Stromal cell of bone marrow (primary cell): ENCODE data around the gene MAP1LC3A.

Experiments used
- DNase-seq: peaks from one replicate; pipeline ENCODE4 v3.0.0-alpha.2; 2012; ENCODE audit warnings: low read depth

Gene MAP1LC3A

GRCh38 chr20:34529742-34530141 lies 28.8 kb upstream of the MAP1LC3A start:
- DNase-seq, result no peak

DNA sequence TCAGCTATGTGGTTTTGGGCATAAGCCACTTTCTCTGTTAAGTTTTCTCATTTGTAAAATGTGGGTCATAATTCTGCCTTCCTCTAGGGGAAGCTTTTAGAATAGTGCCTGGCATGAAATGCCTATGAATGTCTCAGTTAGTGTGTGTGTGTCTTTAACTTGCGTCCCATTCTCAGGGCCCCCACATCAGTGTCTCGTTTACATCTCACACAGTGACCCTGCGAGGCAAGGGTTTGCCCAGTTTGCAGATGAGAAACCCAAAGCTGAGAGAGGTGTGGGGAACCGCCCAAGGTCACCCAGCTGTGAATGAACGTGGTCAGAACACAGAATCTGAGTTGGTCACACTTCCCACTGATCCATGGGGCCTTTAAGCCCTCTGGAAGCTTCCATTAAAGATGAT lies 28.2 kb upstream of the MAP1LC3A start:
- DNase-seq, result no peak

GRCh38 chr20:34531608-34532265 lies 26.8 kb upstream of the MAP1LC3A start:
- DNase-seq, result no peak

- no peak for DNase-seq
Observed at GRCh38 chr20:34532320-34532719, 26.2 kb upstream of the MAP1LC3A start.

GRCh38 chr20:34532756-34533155 lies 25.8 kb upstream of the MAP1LC3A start:
- DNase-seq, result no peak

DNA sequence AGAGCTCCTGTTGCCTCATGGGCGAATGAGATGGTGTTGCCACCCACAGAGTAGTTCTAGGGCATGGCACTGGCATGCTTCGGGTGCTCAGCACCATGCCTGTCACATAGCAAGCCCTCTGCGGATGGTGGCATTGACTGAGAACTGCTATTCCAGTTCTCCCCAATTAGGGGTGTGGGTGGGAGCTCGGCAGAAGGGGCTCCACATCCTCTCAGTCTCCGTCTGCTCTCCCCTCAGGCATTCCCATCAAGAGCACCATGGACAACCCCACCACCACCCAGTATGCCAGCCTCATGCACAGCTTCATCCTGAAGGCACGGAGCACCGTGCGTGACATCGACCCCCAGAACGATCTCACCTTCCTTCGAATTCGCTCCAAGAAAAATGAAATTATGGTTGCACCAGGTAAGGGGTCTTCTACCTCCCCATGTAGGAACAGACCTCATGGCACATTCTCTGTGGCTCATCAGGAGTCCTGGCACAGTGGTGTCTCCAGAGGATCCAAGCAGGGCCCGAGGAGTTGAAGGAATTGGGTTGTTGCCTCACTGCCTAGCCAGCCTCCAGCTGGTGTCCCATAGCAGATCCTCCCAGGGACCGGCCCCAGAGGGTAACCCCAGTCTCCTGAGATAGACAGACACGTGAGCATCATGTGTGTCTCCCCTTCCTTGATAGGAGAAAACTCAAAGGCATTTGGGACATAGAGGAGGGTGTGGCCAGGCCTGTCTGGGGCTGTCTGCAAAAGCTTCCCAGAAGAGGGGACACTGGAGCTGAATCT lies 23.9 kb upstream of the MAP1LC3A start:
- no peak for DNase-seq

- DNase-seq, result no peak
Observed at GRCh38 chr20:34535301-34535840, 23.1 kb upstream of the MAP1LC3A start.

GRCh38 chr20:34535857-34536256 lies 22.7 kb upstream of the MAP1LC3A start:
- DNase-seq, result no peak

DNA sequence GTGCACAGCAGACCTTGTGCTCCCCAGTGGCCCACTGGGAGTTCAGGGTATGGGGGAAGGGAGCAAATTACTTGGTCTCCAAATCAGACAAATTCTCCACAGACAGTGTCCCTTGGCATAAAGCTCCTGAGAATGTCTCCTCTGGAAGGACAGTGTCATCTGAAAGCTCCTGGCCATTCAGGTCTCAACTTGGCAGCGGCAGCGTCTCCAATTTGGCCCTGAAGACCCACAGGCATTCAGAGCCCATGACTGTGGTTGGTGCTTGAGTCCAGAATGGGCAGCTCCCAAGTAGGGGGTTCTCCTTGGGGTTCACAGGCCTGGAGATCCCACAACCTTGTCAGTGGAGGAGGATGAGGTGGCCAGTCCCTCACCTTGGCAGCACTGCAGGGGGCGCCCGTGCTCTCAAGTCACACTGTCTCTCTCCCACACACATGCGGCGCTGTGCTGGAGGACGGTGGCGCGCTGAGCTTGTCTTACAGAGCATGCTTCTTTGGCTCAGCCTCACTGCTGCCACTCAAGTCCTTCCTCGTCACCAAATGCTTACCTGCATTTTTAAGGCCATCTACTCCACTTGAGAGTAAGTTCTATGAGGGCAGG lies 21.6 kb upstream of the MAP1LC3A start:
- DNase-seq, result no peak

- DNase-seq, result no peak
Observed at GRCh38 chr20:34537651-34538050, 20.9 kb upstream of the MAP1LC3A start.

- DNase-seq, result no peak
Observed at GRCh38 chr20:34538671-34539123, 19.8 kb upstream of the MAP1LC3A start.

GRCh38 chr20:34539756-34540155 lies 18.8 kb upstream of the MAP1LC3A start:
- DNase-seq, result no peak

DNA sequence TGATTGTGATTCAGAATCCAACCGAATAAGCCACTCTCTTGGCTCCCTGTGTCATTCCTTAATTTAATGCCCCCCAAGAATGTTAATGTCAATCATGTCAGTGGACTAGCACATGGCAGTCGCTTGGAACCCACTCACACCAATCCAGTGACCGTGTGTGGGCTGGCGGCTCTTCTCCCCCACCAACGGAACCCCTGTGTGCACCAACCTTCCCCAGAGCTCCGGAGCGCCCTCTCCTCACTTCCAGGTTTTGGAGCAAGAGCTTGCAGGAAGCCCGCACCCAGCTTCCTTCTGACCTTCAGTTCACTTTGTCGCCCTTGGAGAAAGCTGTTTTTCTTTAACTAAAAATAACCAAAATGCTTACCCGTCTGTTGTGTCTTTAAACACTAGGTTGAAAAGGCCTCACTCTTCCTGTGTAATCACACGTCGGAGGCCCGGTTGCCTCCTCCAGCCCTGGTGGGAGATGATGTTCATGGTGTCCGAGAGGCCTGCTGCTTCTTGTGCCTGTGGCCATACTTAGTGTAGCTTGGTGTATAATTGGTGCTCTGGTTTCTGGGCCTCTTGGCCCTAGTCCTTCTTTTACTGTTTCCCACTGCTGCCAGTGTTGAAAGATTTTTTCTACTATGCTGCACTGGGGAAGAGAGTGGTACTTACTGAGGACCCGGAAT lies 17.8 kb upstream of the MAP1LC3A start:
- DNase-seq, result no peak

DNA sequence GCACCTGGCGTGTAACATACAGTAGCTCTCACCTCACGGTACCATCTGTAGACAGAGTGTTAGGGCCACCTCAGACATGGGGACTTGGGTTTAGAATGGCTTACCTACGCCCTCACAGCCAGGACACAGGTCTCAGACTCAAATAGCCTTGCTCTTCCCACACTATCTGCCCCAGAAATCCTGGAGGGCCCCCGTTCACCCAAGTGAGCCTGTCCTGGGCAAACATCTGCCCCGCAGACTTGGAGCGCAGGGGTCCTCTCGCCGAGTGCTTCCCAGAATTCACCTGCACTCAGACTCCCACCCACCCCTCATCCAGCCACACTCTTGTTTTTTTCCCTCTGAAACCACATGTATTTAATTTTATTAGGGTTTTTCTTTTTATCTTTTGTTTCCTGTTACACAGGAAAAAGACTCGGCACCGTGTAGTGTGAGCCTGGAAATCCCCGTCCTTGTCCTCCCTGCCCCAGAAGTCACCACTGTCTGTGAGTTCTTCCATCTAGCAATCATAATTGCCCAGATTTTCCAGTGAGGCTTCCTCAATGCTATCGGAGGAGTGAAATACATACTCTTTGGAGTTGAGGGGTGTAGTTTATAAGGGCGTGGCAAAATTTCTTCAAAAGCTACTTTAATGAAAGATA lies 17.1 kb upstream of the MAP1LC3A start:
- no peak for DNase-seq

GRCh38 chr20:34541917-34542316 lies 16.6 kb upstream of the MAP1LC3A start:
- DNase-seq, result no peak

DNA sequence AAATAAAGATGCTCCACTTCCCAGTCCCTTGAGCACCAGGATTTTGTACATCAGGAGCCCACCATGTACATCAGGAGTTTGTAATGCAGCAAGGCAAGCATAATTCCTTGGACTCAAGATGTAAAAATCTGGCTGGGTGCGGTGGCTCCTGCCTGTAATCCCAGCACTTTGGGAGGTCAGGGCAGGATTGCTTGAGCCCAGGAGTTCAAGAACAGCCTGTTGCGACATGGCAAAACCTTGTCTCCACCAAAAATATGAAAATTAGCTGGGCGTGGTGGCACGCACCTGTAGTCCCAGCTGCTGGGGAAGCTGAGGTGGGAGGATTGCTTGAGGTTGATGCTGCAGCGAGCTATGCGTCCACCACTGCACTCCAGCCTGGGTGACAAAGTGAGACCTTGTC lies 16.1 kb upstream of the MAP1LC3A start:
- DNase-seq, result no peak

DNA sequence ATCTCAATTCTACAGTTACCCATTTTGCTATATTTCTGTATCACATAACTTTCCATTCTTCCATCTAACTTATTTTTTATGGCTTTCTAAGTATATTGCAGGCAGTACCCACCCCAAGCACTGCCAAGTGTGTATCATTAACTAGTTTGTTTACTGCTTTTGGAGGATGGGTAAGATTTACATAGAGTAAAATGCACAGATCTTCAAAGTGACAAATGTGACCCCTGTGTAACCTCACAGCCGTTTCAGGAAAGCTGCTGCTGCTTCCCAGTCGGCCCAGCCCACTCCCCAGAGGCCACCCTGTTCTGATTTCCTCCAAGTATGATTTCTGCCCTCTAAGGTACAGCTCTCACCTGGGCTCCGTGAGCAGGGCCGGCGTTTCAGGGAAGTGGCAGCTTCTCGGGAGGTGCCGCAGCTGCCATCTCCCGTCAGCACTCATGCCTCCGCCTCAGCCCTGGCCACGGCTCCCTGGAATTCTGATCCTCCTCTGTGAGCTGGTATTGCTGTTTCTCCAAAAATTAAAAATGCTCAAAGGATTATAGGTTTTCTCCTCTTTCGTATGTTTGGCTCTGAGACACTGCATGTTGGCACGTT lies 15.0 kb upstream of the MAP1LC3A start:
- DNase-seq, result no peak

DNA sequence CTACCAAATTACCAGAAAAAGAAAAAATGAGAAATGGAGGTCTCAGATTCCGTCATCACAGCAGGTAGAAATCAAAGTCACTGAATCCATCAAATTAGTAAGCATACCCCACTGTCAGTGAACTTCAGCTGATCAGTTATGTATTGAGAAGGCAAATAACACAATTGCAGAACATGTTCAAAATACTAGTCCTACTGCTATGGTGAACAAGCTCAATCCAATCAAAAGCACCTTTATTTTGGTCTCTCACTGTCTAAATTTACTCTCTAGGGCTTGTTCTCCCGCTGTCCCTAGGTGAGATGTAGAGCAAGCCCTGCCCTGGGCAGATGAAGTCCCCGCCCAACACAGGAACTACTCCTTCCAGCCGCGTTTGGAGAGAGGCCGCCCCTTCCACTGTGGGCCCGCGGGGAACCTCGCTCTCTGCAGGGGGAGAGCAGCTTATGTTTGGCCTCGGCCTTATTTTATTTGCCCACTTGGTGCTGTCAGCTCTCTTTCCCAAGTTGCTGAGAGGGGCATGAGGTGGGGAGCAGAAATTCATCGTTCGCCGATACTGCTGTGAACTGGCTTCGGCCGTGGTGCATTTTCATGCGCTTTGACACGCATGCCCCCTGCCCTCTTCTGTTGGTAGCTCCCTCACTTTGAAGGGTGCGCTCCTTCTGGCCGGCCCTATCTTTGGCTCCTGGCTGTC lies 14.3 kb upstream of the MAP1LC3A start:
- no peak for DNase-seq

- no peak for DNase-seq
Observed at GRCh38 chr20:34546751-34547181, 11.8 kb upstream of the MAP1LC3A start.

GRCh38 chr20:34547844-34548613 lies 10.5 kb upstream of the MAP1LC3A start:
- DNase-seq, result no peak
